Smooth muscle cell of the coronary artery (primary cell): ENCODE data around the gene NIP7. TPM values are rescaled to one million over a fixed set of nuclear protein-coding genes. Genes with fewer than 3 reads are reported as not detected.

Source experiments
- total RNA-seq: library from RNA; depleted of rRNA; stranded (reverse); fragments of >200 nt; gene quantifications from 2 replicates; pipeline ENCODE4 v1.2.3, GENCODE V29; 2014; ENCODE audit warnings: low replicate concordance

The NIP7 gene
- 14.0 and 19.3 TPM in 2 replicates for total RNA-seq

DNA sequence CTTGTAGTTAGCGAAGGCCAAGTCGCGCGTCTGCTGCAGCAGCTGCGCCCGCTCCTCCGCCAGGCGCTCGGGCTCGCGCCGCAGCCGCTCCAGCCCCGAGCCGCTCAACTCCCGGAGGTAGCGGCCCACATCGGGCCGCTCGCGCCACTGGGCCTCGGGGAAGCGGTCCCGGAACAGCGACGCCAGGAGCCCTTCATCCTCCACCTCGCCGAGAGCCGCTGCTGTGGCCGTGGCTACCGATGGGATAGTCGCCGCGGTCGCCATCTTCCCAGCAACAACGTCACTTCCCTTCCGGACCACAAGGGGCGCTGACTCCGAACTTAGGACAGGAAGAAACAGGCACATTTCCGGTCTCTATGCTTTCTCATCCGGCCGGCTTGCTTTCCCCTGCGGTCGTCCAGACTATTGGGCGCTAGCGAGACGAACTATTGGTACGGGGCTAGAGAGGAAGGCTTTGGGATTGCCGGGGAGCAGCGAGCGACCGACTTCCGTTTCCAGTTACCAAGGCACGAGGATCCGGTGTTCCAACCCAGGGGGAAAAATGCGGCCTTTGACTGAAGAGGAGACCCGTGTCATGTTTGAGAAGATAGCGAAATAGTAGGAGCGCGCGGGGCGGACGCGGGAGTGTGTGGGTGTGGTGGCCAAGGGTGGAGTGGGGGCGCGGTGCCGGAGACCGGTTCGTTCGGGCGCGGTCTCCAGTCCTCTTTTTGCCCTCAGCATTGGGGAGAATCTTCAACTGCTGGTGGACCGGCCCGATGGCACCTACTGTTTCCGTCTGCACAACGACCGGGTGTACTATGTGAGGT is at the start of gene NIP7, which contains the start of gene COG8:
TSS of gene NIP7 (plus strand) at position 484 of the 806 bp plus-strand sequence. CDS start at position 542, 58 bp downstream.
TSS of gene COG8 (minus strand) at position 276 of the 806 bp plus-strand sequence. CDS start at position 264, 12 bp downstream.

GRCh38 chr16:69310653-69311532 is 28.7 kb upstream of the NIP7 start, which contains the start of gene VPS4A:
VPS4A (plus strand) TSS chr16:69311350; CDS start chr16:69311512, 162 bp downstream.

GRCh38 chr16:69330286-69331109 is 9.1 kb upstream of the NIP7 start, which contains the start of gene PDF:
PDF (minus strand) TSS chr16:69330588; CDS start chr16:69330570, 18 bp downstream.

DNA sequence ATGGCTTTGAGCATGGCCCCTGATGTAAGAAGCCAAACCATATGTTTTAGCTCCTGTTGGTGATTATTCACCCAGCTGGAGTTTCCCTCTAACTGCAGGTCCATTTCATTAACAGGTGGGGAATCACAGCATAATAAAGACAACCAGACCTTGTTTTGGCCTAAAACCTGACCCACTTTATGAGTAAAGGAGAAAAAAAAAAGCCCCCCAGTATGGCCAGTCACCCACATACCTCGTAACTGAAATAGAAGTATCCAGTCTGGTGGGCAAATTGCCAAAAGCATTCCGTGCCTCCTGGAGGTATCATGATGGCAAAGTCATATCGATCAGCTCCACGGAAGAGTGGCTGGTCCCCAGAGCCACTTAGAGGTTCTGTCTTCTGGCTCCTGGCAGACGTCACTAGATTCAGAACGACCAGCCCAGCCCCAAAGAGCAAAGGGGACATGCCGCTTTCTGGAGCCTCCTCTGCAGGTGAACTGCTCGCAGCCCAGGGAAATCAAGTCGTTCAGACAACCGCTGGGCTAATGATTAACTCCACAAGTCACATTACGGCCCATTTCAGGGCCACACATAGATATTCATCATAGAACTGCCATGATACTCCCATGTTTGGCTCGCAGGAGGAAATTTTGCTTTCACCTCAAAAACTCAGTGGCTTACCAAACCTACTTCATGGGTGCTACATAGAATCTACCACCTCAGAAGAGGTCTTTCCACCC is 11.9 kb downstream of the NIP7 start, which contains the start of gene TMED6:
TSS of gene TMED6 (minus strand) at position 478 of the 719 bp plus-strand sequence. CDS start at position 445, 33 bp downstream.

Other genes with a start within 250 kb of the NIP7 start
- 0.35 and 1.3 TPM in 2 replicates for gene HAS3, start 234.1 kb upstream of the NIP7 start, total RNA-seq
- 20.9 and 42.8 TPM in 2 replicates for gene CHTF8, start 207.2 kb upstream of the NIP7 start, total RNA-seq
- gene UTP4, start 207.1 kb upstream of the NIP7 start, total RNA-seq: 13.0 and 27.8 TPM in 2 replicates
- 22.3 and 96.4 TPM in 2 replicates for gene SNTB2, start 152.6 kb upstream of the NIP7 start, total RNA-seq
- 25.6 and 31.6 TPM in 2 replicates for gene VPS4A, start 28.4 kb upstream of the NIP7 start, total RNA-seq
- gene PDF, start 9.2 kb upstream of the NIP7 start, total RNA-seq: 5.4 and 12.4 TPM in 2 replicates
- gene COG8, start 208 bp upstream of the NIP7 start, total RNA-seq: 22.9 and 23.4 TPM in 2 replicates
- not detected in 2 replicates for gene TMED6, start 12.0 kb downstream of the NIP7 start, total RNA-seq
- gene TERF2, start 46.2 kb downstream of the NIP7 start, total RNA-seq: 8.1 and 10.3 TPM in 2 replicates
- 46.0 and 84.9 TPM in 2 replicates for gene CYB5B, start 84.8 kb downstream of the NIP7 start, total RNA-seq
- gene NFAT5, start 226.2 kb downstream of the NIP7 start, total RNA-seq: 7.7 and 10.1 TPM in 2 replicates